Astrocyte (in vitro differentiated cells and primary cell): ENCODE data around the gene FAM199X. TPM values are rescaled to one million over a fixed set of nuclear protein-coding genes. Genes with fewer than 3 reads are reported as not detected.

Experiments used
- DNase-seq: peaks from one replicate; pipeline ENCODE4 v3.0.0-alpha.2; 2010; ENCODE audit warnings: low read depth
- FAIRE-seq: peaks from 2 replicates; lab custom pipeline; 2011; peaks lifted over from hg19 to GRCh38; lab: Jason Lieb, UNC
- H2AFZ ChIP-seq: 2 replicates; pipeline ENCODE4 v1.6.0; 2012; ENCODE audit warnings: low read depth, low read length, inconsistent platforms
- H3K27ac ChIP-seq: 2 replicates; pipeline ENCODE4 v1.5.1; 2011; ENCODE audit warnings: low read depth, low read length, inconsistent platforms
- H3K27me3 ChIP-seq: 2 replicates; pipeline ENCODE4 v1.6.0; 2011; ENCODE audit warnings: low read length, inconsistent platforms; ENCODE audit not compliant: insufficient read depth
- H3K36me3 ChIP-seq: 2 replicates; pipeline ENCODE4 v1.5.1; 2011; ENCODE audit warnings: low read length, inconsistent platforms; ENCODE audit not compliant: insufficient read depth
- H3K4me1 ChIP-seq: 2 replicates; pipeline ENCODE4 v1.5.1; 2011; ENCODE audit warnings: low read length, inconsistent platforms; ENCODE audit not compliant: insufficient read depth
- H3K4me2 ChIP-seq: 2 replicates; pipeline ENCODE4 v1.6.0; 2012; ENCODE audit warnings: low read length, inconsistent platforms
- H3K4me3 ChIP-seq: 2 replicates; pipeline ENCODE4 v1.5.1; 2011; ENCODE audit warnings: low read depth, mild to moderate bottlenecking, low read length, inconsistent platforms; ENCODE audit not compliant: insufficient read depth
- H3K79me2 ChIP-seq: 2 replicates; pipeline ENCODE4 v1.6.0; 2012; ENCODE audit warnings: mild to moderate bottlenecking, low read length, inconsistent platforms; ENCODE audit not compliant: insufficient read depth
- H3K9ac ChIP-seq: 2 replicates; pipeline ENCODE4 v1.6.0; 2012; ENCODE audit warnings: mild to moderate bottlenecking, low read length, inconsistent platforms
- H3K9me3 ChIP-seq: 2 replicates; pipeline ENCODE4 v1.5.1; 2012; ENCODE audit warnings: low read depth, mild to moderate bottlenecking, low read length, inconsistent platforms; ENCODE audit not compliant: insufficient read depth
- H4K20me1 ChIP-seq: 2 replicates; pipeline ENCODE4 v1.6.0; 2012; ENCODE audit warnings: low read length, inconsistent platforms; ENCODE audit not compliant: insufficient read depth
- H3K27ac Mint-ChIP-seq: one replicate; pipeline ENCODE4 v1.8.0; 2021; ENCODE audit warnings: mild to moderate bottlenecking, mixed read lengths; ENCODE audit not compliant: unreplicated experiment
- H3K27me3 Mint-ChIP-seq: one replicate; pipeline ENCODE4 v1.8.0; 2021; ENCODE audit warnings: low read depth, mixed read lengths; ENCODE audit not compliant: unreplicated experiment
- H3K36me3 Mint-ChIP-seq: one replicate; pipeline ENCODE4 v1.8.0; 2021; ENCODE audit warnings: low read depth, mixed read lengths; ENCODE audit not compliant: unreplicated experiment
- H3K4me1 Mint-ChIP-seq: one replicate; pipeline ENCODE4 v1.8.0; 2021; ENCODE audit warnings: low read depth, mixed read lengths; ENCODE audit not compliant: unreplicated experiment
- H3K4me3 Mint-ChIP-seq: one replicate; pipeline ENCODE4 v1.8.0; 2021; ENCODE audit warnings: mild to moderate bottlenecking, moderate library complexity, mixed read lengths; ENCODE audit not compliant: unreplicated experiment
- H3K9me3 Mint-ChIP-seq: one replicate; pipeline ENCODE4 v1.8.0; 2021; ENCODE audit warnings: mild to moderate bottlenecking, mixed read lengths; ENCODE audit not compliant: unreplicated experiment
- CTCF ChIP-seq: IDR thresholded peaks from 2 replicates; pipeline ENCODE4 v1.5.1; 2011; ENCODE audit warnings: low read depth, mild to moderate bottlenecking, inconsistent platforms, low read length, moderate library complexity; ENCODE audit not compliant: insufficient read depth
- EZH2 ChIP-seq: IDR thresholded peaks from 2 replicates; pipeline ENCODE4 v1.6.1; 2012; ENCODE audit warnings: mild to moderate bottlenecking, low read length, inconsistent platforms; ENCODE audit not compliant: insufficient read depth
- total RNA-seq: library from RNA; stranded (reverse); gene quantifications from 2 replicates; pipeline ENCODE4 v1.2.1, GENCODE V29; 2021

FAM199X gene
- total RNA-seq, 1 donor from 2014 or later: 28.8 TPM

DNA sequence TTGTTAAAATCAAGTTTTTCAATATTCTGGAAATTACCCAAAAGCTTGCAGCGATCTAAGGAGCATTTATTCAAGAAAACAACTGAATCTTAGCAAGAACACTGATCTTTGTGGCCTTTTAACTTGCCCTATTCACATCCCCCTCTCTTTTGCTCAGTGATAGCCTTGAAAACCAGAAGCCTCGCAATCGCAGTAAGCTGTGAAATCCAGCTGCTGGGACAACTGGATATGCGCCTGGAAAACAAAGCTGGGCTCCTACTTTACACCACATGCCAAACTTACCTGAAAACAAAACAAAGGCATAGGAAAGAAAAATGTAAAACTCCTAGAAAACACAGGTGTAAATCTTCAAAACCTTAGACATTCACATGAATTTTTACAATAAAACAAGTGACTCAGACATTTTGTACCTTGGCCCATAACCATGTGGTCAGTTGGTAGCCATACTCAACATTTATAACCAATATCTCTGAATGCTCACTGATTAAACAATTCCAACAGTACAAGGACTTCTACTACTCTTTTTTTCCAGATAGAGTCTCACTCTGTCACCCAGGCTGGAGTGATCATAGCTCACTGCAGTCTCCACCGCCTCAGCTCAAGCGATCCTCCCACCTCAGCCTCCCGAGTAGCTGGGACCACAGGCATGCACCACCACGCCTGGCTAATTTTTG is 25.0 kb upstream of the FAM199X start:
- peak; percentile 80 for FAIRE-seq
- Histone ChIP-seq H3K4me1 (no peaks in the 10 kb centered on the region), H3K9ac (no peak overlapping the region), H3K79me2 (no peaks in the 10 kb centered on the region), H3K27me3 (no peaks in the 10 kb centered on the region), H3K4me2 (no peak overlapping the region), H3K36me3 (no peaks in the 10 kb centered on the region), H3K27ac (no peak overlapping the region), H3K9me3 (no peaks in the 10 kb centered on the region), H2AFZ (no peak overlapping the region), H3K4me3 (no peak overlapping the region), H4K20me1 (no peaks in the 10 kb centered on the region)
- no peak for DNase-seq
- Mint-ChIP-seq H3K27ac (no peak overlapping the region), H3K9me3 (no peaks in the 10 kb centered on the region), H3K27me3 (peaks cover 2% of the 10 kb centered on the region), H3K36me3 (no peaks in the 10 kb centered on the region), H3K4me3 (no peak overlapping the region), H3K4me1 (peaks cover 2% of the 10 kb centered on the region)
- TF ChIP-seq CTCF: no peak
- TF ChIP-seq EZH2: no peak

DNA sequence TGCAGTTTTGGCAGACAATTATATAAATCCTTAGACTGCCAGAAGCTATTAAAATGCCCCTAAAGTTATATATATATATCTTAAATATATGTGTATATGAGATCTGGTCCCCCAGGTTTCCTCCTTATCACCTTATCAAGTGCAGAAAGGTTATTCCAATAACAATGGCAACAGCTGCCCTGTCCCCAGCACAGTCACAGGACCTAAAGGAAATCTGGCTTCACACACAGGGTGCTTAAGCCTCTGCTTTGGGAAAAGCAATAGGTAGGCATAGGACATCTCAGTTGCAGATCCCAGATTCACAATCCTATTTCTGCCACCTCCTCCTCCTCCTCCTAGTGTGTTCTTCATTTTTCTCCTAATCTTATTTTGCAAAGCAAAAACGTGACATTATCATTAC is 15.2 kb upstream of the FAM199X start:
- no peak for DNase-seq
- H3K9ac ChIP-seq: no peak overlapping the region
- H3K4me2 ChIP-seq: no peak overlapping the region
- Mint-ChIP-seq H3K9me3 (no peaks in the 10 kb centered on the region), H3K4me1 (no peaks in the 10 kb centered on the region), H3K27me3 (no peaks in the 10 kb centered on the region), H3K4me3 (no peak overlapping the region), H3K36me3 (no peaks in the 10 kb centered on the region), H3K27ac (no peak overlapping the region)
- H3K4me3 ChIP-seq: no peak overlapping the region
- H3K36me3 ChIP-seq: no peaks in the 10 kb centered on the region
- FAIRE-seq: no peak
- H3K9me3 ChIP-seq: no peaks in the 10 kb centered on the region
- H4K20me1 ChIP-seq: no peaks in the 10 kb centered on the region
- peaks cover 34% of the 10 kb centered on the region for H3K79me2 ChIP-seq
- TF ChIP-seq EZH2 (no peak), CTCF (no peak)
- no peak overlapping the region for H3K27ac ChIP-seq
- H3K27me3 ChIP-seq: no peaks in the 10 kb centered on the region
- H3K4me1 ChIP-seq: no peaks in the 10 kb centered on the region
- no peak overlapping the region for H2AFZ ChIP-seq
